Cardiac fibroblast (primary cell): ENCODE measurements around the gene KRT7.

Source experiments
- DNase-seq, 2 donors: peaks; one replicate each; pipeline versions ENCODE4 v3.0.0 to v3.0.0-alpha.2; 2010; ENCODE audit warnings: low read depth in 2 of 2
- H3K4me3 ChIP-seq, 2 donors: replicated peaks in 1 of 2; 1 replicate in 1 of 2; 2 replicates in 1 of 2; pipeline ENCODE4 v1.5.1; 2011; ENCODE audit warnings: low read depth in 2 of 2, low read length in 2 of 2, mild to moderate bottlenecking in 2 of 2, moderate library complexity in 1 of 2
- CTCF ChIP-seq: IDR thresholded peaks from one replicate; pipeline ENCODE4 v1.5.1; 2011; ENCODE audit warnings: low read depth, mild to moderate bottlenecking, low read length, inconsistent platforms

Gene KRT7

GRCh38 chr12:52208424-52209165, 24.4 kb upstream of the KRT7 start:
- no peak overlapping the region for H3K4me3 ChIP-seq
- peak in 1 of 2 donors; percentile 31 for DNase-seq
- TF ChIP-seq CTCF = no peak

DNA sequence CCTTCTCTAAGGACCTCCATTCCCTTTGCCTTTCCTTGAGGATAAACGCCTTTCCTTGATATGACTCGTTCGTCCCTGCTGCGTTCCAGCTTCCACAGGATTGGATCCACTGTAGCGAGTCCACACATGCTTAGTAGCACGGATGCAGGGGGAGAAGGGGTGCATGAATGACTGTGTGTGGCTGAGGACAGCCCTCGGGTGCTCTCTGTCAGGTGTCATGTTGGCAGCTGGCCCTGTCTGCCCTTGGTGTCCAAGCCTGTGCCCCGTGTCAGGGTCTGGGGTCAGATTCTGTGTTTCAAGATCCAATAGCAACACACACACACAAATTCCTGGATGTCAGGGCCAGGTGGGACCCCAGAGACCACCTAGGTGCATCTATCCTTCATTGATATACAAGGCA, 23.7 kb upstream of the KRT7 start:
- no peak for TF ChIP-seq CTCF
- H3K4me3 ChIP-seq = no peak overlapping the region
- no peak for DNase-seq

DNA sequence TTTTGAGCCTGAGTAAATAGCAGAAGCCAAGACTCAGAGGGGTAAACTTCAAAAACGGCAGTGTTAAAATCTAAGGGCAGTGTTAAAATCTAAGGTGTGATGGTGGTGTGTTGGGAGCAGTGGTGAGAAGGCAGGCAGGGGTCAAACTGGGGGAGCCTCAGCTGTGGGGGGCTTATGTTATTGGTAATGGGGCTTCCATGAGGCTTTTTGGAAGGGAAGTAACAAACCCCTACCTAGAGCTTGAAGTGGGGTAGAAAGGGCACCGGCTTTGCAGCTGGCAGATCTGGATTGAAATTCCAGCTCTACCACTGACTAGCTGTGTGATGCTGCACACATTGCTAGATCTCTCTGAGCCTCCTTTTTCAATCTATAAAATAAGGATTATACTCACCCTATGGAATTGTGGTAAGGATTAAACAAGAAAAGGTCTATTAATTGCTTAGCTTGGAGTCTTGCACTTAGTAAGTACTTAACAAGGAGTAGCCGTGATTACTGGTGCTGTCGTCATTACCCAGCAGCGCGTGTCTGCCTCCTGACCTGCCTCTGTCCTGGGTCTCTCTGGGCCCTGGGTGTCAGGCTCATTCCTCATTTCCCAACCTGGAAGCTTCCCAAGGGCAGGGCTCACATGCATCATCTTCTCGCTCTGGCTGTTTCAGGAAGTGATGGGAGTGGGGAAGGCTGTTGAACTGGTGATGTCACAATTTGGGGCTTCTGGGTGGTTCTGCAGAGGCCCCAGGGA, 22.7 kb upstream of the KRT7 start:
- H3K4me3 ChIP-seq = no peak overlapping the region
- DNase-seq = peak; percentile 93 to 95
- no peak for TF ChIP-seq CTCF

DNA sequence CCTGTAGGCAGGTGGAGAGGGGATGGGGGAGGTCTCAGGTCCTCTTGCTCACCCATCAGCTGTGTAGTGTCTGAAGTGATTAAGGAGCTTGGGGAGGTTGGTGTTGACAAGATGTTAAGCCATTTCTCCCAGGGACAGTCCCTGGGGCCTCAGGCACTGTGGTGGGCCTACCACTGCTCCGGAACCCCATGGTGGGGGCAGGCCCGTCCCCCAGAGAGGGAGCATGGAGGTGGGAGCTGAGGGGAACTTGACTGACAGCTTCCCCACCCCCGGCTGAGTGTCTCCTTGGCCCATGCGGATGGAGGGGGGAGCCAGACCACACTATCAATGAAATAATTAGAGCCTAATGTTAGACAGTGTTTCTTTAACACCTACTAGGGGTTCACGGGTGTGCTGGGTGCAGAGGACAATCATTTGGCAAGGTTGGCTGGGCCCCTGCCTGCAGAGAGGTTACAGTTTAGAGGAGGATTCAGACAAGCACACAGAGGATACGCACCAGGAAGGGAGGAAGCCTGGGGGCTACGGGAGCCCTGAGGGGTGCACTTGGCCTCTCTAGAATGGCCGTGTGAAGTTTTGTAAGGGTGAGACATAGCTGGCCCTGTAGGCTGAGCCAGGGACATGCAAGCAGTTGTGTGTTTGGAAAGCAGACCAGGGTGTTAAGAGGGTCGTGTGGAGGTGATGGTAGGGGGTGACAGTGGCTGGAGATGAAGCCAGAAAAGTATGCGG, 22.0 kb upstream of the KRT7 start:
- DNase-seq = no peak
- H3K4me3 ChIP-seq = no peak overlapping the region
- no peak for TF ChIP-seq CTCF

- no peak for DNase-seq
- no peak for TF ChIP-seq CTCF
These were observed 21.1 kb upstream of the KRT7 start for GRCh38 chr12:52211716-52212585.

More at GRCh38 chr12:52211716-52212585, 21.1 kb upstream of the KRT7 start:
- no peak overlapping the region for H3K4me3 ChIP-seq
